Right cardiac atrium (tissue), 5 donors: ENCODE measurements around the gene NEGR1. TPM values are rescaled to one million over a fixed set of nuclear protein-coding genes. Genes with fewer than 3 reads are reported as not detected.

Experiments used
- ATAC-seq, 2 donors: fragments of 200-7000 bp; cut with Tn5 transposase; one replicate each; pipeline versions ENCODE4 v1.8.0 to v1.9.1; 2020; ENCODE audit warnings: moderate library complexity in 2 of 2, mild to moderate bottlenecking in 1 of 2
- DNase-seq, 3 donors: peaks; one replicate each; pipeline ENCODE4 v3.0.0-alpha.2; 2020
- H3K27ac ChIP-seq: one replicate; pipeline ENCODE4 v1.5.1; 2013; ENCODE audit warnings: mild to moderate bottlenecking, low read length, control low read depth, moderate library complexity
- H3K27me3 ChIP-seq: one replicate; pipeline ENCODE4 v1.6.1; 2013; ENCODE audit not compliant: control insufficient read depth, insufficient read depth
- H3K4me1 ChIP-seq: one replicate; pipeline ENCODE4 v1.6.1; 2013; ENCODE audit warnings: low read length; ENCODE audit not compliant: control insufficient read depth, insufficient read depth
- H3K4me3 ChIP-seq: one replicate; pipeline ENCODE4 v1.5.1; 2013; ENCODE audit warnings: low read length, control low read depth
- H3K9me3 ChIP-seq: one replicate; pipeline ENCODE4 v1.6.1; 2013; ENCODE audit warnings: low read length; ENCODE audit not compliant: control insufficient read depth
- WGBS: extraction: QIAGEN DNeasy Blood & Tissue Kit; methylation state at CpG from one replicate; pipeline ENCODE4 v1.1.7; 2013; 5-methylcytosine and 5-hydroxymethylcytosine counted together
- intact Hi-C, 4 donors: fragments of 100-400 bp; cut with DNase I; formaldehyde crosslinking; loops; one replicate each; pipeline versions ENCODE4 v1.11.0 to v1.14.0; 2022 to 2023
- polyA plus RNA-seq: library from polyadenylated mRNA; stranded (reverse); fragments of 200-250 nt; gene quantifications from one replicate; pipeline ENCODE4 v1.2.3, GENCODE V29; 2013
- total RNA-seq, 4 donors: library from RNA; stranded (reverse); fragmentation: NEBNext Ultra II Directional; extraction: Animal tissue kit (Norgen Biotek cat#: 25700); gene quantifications; one replicate each; pipeline ENCODE4 v1.2.1, GENCODE V29; 2021
- donor health status: healthy with polysubstance abuse.
- donor health status: DM: no; HTN: yes; CAD: no.
- donor health status: DM: no; HTN: no; CAD: no.
- donor health status: DM: no; HTN: yes; CAD: no; lungs with severe emphysema.
- donor health status: DM: yes; HTN: yes; CAD: no.

The NEGR1 gene
- total and polyA plus RNA-seq, 5 donors, result 9.1 to 26.1 (median 24.2) TPM

DNA sequence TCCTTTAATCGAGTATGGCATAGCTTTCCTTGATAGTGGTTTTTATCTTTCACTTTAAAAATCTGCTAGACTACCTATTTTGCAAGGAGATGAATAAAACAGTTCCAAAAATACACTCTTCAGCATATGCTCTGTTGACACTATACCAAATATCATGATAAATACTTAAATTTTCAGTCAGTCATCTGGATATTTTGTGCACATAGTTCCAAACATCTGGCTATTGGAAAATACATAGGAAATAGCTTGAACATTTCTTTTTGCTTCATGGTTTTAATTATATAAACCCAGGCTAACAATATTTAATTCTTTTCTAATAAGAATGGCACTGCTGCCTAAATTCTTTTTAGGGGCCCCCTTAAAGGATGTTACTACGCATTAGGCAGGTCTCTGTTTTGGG lies 342.1 kb downstream of the NEGR1 start:
- ATAC-seq (no peak), DNase-seq (no peak)
- Histone ChIP-seq H3K4me3 (no peak overlapping the region), H3K27ac (no peak overlapping the region), H3K27me3 (no peaks in the 10 kb centered on the region), H3K4me1 (no peaks in the 10 kb centered on the region), H3K9me3 (no peaks in the 10 kb centered on the region)
- WGBS, result 87% methylated on average over 2 of the region's 2 CpGs
- intact Hi-C loops, result no loop called here

DNA sequence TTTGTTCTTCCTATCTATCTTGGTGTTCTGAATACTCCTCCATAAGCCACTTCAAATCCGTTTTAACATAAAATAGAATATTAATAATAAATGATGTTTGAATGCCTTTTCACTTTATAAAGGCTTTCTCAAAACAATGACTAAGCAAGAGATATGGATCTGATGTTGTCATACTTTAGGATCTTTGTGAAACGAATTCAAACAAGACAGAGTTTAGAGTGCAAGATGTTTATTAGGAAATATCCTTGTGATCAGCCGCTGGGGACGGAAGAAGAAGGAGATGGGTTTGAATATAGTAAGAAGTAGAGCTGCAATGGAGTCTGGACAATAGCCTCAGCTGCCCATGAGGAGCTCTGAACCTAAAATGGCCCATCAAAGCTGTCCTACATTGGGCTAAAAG lies 351.8 kb downstream of the NEGR1 start:
- WGBS, result 78% methylated on average over 4 of the region's 4 CpGs
- no peak overlapping the region for H3K27ac ChIP-seq
- no peaks in the 10 kb centered on the region for H3K9me3 ChIP-seq
- intact Hi-C loops, result no loop called here
- H3K27me3 ChIP-seq, result no peaks in the 10 kb centered on the region
- H3K4me3 ChIP-seq, result no peak overlapping the region
- ATAC-seq (no peak), DNase-seq (no peak)
- no peaks in the 10 kb centered on the region for H3K4me1 ChIP-seq

DNA sequence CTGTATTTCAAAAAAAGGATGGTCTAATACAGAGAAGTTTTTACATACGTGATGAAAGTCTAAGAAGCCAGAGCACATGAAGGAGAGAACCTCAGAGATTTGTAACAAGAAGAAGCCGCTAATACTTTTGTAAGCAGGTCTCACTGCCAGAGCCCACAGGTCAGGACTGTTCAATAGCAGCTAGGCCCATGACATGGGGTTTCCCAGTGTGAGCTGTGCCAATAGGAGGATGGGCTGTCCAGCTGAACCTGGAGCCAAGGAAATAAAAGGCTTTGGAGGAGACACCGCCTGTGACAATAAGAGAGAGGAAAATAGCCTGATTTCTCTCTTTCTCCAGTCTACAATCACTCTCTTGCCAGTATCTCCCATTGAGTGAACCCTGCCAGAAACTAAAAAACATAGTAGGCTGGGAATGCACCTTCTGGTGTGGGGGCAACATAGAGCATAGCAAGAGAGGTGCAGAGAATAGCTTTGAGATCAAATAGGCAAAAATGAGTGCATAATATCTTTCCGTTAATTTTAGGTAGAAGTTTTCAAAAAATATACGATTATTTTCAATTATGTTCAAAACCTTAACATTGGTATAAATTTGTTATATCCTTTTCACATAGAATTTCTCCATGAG lies 360.3 kb downstream of the NEGR1 start:
- intact Hi-C loops, result no loop called here
- no peaks in the 10 kb centered on the region for H3K4me1 ChIP-seq
- no peak for DNase-seq
- H3K9me3 ChIP-seq, result no peaks in the 10 kb centered on the region
- ATAC-seq, result no peak
- WGBS, result 89% methylated on average over 5 of the region's 5 CpGs
- H3K4me3 ChIP-seq, result no peak overlapping the region
- H3K27ac ChIP-seq, result no peak overlapping the region
- H3K27me3 ChIP-seq, result no peaks in the 10 kb centered on the region

DNA sequence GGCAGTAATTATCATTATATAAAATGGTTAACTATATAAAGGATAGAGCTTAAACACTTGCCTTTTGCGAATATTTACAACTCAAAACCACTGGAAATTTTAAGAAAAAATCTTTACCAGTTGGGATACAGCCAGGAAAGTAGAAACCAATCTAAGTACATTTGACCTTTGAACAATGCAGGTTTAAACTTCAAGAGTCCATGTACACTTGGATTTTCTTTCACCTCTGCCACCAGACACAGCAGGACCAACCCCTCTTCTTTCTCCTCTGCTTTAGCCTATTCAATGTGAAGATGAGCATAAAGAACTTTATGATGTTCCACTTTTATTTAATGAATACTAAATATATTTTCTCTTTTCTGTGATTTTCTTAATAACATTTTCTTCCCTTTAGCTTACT lies 361.1 kb downstream of the NEGR1 start:
- no peak for ATAC-seq
- no peaks in the 10 kb centered on the region for H3K4me1 ChIP-seq
- H3K9me3 ChIP-seq, result no peaks in the 10 kb centered on the region
- 88% methylated on average over 1 of the region's 1 CpG for WGBS
- no peak overlapping the region for H3K27ac ChIP-seq
- no peak overlapping the region for H3K4me3 ChIP-seq
- no peaks in the 10 kb centered on the region for H3K27me3 ChIP-seq
- DNase-seq, result no peak
- intact Hi-C loops, result no loop called here

DNA sequence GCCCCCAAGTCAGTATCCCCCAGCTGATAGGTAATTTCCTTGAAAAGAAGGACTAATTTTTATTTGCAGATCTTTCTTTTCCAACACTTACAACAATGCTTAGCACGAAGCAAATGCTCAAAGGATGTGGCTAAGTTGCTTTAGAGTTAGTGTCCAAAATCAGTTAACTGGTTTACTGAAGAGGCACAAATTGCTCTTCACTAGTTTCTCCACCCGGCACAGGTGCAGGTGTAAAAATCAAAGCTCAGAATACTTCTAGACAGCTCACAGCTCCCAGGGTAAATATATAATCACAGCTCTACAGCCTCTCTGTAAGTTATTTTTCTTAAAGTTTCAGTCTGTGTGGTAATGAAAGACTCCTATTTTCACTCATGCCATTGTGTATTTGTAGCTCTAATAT lies 361.8 kb downstream of the NEGR1 start:
- H3K4me1 ChIP-seq, result no peaks in the 10 kb centered on the region
- intact Hi-C loops, result no loop called here
- no peaks in the 10 kb centered on the region for H3K27me3 ChIP-seq
- no peak overlapping the region for H3K4me3 ChIP-seq
- ATAC-seq, result no peak
- no peak overlapping the region for H3K27ac ChIP-seq
- no peak for DNase-seq
- WGBS, result 85% methylated on average over 2 of the region's 2 CpGs
- H3K9me3 ChIP-seq, result no peaks in the 10 kb centered on the region

DNA sequence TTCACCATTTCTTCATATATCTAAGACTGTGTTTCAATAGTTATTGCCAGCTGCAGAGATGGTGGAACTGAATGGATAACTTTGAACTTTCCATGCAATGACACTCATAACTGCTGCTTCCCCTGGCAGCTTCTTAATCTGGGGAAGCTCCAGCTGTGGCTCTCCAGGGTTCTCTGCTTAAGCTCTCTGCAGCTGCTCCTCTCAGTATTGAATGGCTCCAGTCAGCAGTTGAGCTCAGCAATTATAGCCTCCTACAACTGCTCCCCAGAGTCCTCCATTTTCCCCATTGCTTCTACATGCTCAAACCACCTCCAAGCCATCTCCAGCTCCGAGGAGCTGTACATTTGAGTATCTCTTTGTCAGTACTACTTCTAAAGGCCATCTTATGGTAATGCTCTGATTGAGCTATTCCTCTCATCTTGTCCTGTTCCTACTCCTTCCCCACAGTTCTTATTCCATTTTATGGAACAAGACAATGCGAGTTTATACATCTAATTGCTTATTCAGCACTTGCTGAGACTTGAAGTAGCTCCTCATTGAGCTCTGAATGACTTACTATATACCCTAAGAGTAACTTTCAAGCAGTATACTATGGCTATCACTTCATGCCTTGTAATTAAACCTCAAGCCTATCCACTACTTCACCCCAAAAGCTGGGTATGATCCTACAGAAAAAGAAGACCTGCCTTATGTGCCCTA lies 362.4 kb downstream of the NEGR1 start:
- Histone ChIP-seq H3K27me3 (no peaks in the 10 kb centered on the region), H3K4me3 (no peak overlapping the region), H3K27ac (no peak overlapping the region), H3K9me3 (no peaks in the 10 kb centered on the region), H3K4me1 (no peaks in the 10 kb centered on the region)
- intact Hi-C loops, result no loop called here
- DNase-seq, result no peak
- no peak for ATAC-seq
- WGBS, result 73% methylated on average over 2 of the region's 2 CpGs

DNA sequence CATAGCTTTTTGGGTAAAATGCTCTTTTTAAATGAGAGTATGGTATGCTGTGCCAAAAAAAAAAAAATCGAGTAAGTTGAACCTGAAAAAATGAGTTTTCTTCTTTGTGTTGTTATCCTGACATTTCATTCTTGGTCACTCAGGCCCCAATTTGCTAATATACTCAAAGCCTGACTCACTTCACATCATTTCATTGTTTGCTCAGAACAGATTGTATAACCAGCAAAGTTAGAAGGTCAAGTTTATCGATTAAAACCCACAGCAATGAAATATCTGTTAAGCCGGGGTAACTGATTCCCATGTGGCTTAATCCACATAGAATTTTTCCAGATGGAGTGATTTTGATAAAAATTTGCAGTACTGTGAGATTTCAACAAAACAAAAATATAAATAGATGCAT lies 363.7 kb downstream of the NEGR1 start:
- Histone ChIP-seq H3K27ac (no peak overlapping the region), H3K4me3 (no peak overlapping the region), H3K4me1 (no peaks in the 10 kb centered on the region), H3K9me3 (no peaks in the 10 kb centered on the region), H3K27me3 (no peaks in the 10 kb centered on the region)
- 59% methylated on average over 3 of the region's 3 CpGs for WGBS
- ATAC-seq, result no peak
- intact Hi-C loops, result no loop called here
- DNase-seq, result no peak

DNA sequence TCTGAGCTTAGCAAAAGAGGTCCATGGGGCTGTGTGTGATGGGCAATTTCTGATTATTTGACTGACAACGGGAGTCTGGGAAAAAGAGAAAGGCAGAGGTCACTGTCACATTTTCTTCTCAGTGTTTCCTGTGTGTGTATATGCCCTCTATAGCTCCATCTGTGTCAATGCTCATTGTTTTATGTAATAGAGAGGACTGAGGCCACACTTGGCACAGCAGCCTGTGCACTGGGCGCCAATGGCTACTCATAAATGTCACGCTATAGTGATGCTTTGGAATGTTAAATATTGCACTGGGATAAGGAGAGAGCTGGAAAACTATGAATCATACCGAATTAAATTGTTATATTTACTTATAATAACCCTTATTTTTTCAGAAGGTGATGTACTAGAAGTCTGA lies 365.4 kb downstream of the NEGR1 start:
- 84% methylated on average over 4 of the region's 4 CpGs for whole genome bisulfite sequencing
- ATAC-seq, result no peak
- H3K4me1 ChIP-seq, result no peaks in the 10 kb centered on the region
- no peaks in the 10 kb centered on the region for H3K9me3 ChIP-seq
- no peak overlapping the region for H3K27ac ChIP-seq
- no peak for DNase-seq
- no peaks in the 10 kb centered on the region for H3K27me3 ChIP-seq
- intact Hi-C loops, result no loop called here
- H3K4me3 ChIP-seq, result no peak overlapping the region

DNA sequence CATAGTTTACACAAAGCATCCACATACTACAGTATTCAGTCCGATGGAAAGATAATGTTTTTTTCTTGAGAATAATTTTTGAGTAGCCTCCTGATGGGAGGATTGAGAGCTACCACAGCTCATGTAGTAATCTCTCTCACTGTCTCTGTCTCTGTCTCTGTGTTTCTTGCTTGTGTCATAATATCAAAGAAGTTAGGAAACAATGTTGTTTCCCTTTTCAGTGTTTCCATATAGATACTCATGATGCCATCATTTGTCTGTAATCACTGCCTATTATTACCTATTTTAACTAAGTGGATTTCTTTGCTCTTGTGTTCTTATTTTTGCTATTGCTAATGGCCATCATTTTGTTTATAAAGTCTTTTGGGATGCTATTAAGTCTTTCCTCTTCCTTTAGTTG lies 367.7 kb downstream of the NEGR1 start:
- no peaks in the 10 kb centered on the region for H3K27me3 ChIP-seq
- no peak for DNase-seq
- H3K9me3 ChIP-seq, result no peaks in the 10 kb centered on the region
- H3K4me1 ChIP-seq, result no peaks in the 10 kb centered on the region
- H3K4me3 ChIP-seq, result no peak overlapping the region
- intact Hi-C loops, result no loop called here
- H3K27ac ChIP-seq, result no peak overlapping the region
- no peak for ATAC-seq
- WGBS, result 81% methylated on average over 1 of the region's 1 CpG

DNA sequence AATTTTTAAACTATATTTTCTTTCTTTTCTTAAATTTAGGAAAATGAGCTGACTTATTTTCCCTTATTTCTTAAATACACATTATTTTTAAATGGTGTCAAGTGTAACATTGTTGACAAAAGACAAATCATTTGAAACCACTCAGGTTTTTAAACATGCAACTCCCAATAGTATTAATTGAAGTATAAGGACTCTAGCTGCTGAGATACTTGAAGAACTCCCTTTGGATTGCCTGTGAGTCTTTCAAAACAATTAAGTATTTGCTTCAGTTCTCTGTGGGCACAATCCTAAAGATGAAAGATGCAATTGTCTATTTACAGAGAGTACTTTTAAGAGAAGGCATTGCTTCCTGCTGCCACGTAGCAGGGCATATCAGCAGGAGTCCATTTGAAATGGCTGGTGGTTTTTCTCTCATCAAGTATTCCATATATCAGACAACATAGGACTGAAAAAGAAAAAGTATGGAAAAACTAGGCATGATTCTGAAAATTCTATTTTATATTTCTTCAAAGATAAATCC lies 373.4 kb downstream of the NEGR1 start:
- no peak overlapping the region for H3K27ac ChIP-seq
- DNase-seq (no peak), ATAC-seq (no peak)
- no peaks in the 10 kb centered on the region for H3K27me3 ChIP-seq
- peaks cover 1% of the 10 kb centered on the region for H3K4me1 ChIP-seq
- 62% methylated on average over 1 of the region's 1 CpG for WGBS
- H3K9me3 ChIP-seq, result no peaks in the 10 kb centered on the region
- H3K4me3 ChIP-seq, result no peak overlapping the region
- intact Hi-C loops, result no loop called here

DNA sequence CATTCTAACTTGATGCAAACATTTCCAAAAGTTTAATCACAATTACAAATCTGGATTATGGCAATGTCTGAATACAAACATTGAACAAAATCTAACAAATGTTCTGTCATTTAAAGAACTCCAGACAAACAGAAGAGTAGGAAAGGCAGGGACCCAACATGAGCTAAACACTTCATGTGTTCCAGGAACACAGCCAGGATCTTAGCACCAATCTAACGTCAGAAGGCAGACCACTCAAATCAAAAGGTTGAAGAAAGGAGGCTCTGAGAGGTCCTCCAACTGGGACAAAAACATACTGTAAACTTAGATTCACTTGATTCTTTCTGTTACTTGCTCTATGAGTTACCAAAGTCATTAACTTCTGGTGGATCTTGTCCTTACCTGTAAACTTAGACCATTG lies 374.0 kb downstream of the NEGR1 start:
- no peak for ATAC-seq
- Histone ChIP-seq H3K4me1 (peaks cover 1% of the 10 kb centered on the region), H3K27me3 (no peaks in the 10 kb centered on the region), H3K4me3 (no peak overlapping the region), H3K9me3 (no peaks in the 10 kb centered on the region), H3K27ac (no peak overlapping the region)
- intact Hi-C loops, result no loop called here
- DNase-seq, result no peak
- 14% methylated on average over 1 of the region's 1 CpG for WGBS
